B cell (primary cell): ENCODE data around the gene SEC31B. TPM values are rescaled to one million over a fixed set of nuclear protein-coding genes. Genes with fewer than 3 reads are reported as not detected.

Experiments used
- ATAC-seq: fragments of 200-7000 bp; cut with Tn5 transposase; one replicate; pipeline ENCODE4 v1.10.0; 2021; ENCODE audit warnings: low read depth, mild to moderate bottlenecking, moderate number of reproducible peaks, moderate library complexity
- CTCF ChIA-PET: fragments of 350-600 bp; sonication (Branson Sonifier 250); formaldehyde crosslinking; loops from one replicate; lab custom pipeline; 2021; ENCODE audit warnings: antibody characterized with exemption, inconsistent platforms; lab: Charles Lee
- POLR2A ChIA-PET: fragments of 350-600 bp; sonication (Branson Sonifier 250); formaldehyde crosslinking; loops from one replicate; lab custom pipeline; 2021; ENCODE audit warnings: antibody characterized with exemption; lab: Charles Lee
- DNase-seq: peaks from one replicate; pipeline ENCODE4 v3.0.0; 2013
- H2AFZ ChIP-seq: 2 replicates; pipeline ENCODE4 v1.6.1; 2012; ENCODE audit warnings: mild to moderate bottlenecking, low read depth, low read length; ENCODE audit not compliant: insufficient read depth, poor library complexity, severe bottlenecking
- H3K27ac ChIP-seq, 2 donors: 1 replicate in 1 of 2; 2 replicates in 1 of 2; pipeline ENCODE4 v1.5.1; 2012 to 2013; ENCODE audit warnings: low read length in 2 of 2, mild to moderate bottlenecking in 2 of 2, moderate library complexity in 1 of 2
- H3K27me3 ChIP-seq, 4 experiments: fragments of 200-600 bp in 1 of 4; sonication (generic) in 1 of 4; replicated peaks in 1 of 4; 1 replicate in 2 of 4; 2 replicates in 2 of 4; pipeline versions ENCODE4 v1.6.1 to v1.7.0; 2013 to 2016; ENCODE audit warnings: low read length in 3 of 4, mild to moderate bottlenecking in 2 of 4, mixed read lengths in 1 of 4, moderate library complexity in 1 of 4; ENCODE audit not compliant: insufficient read depth in 4 of 4, control insufficient read depth in 3 of 4; ENCODE audit errors: control extremely low read depth in 1 of 4
- H3K36me3 ChIP-seq, 2 experiments: replicated peaks in 1 of 2; 1 replicate in 1 of 2; 2 replicates in 1 of 2; pipeline versions ENCODE4 v1.6.1 to v1.7.1; 2013; ENCODE audit warnings: low read length in 1 of 2; ENCODE audit not compliant: insufficient read depth in 2 of 2, control insufficient read depth in 1 of 2; ENCODE audit errors: control extremely low read depth in 1 of 2, extremely low read depth in 1 of 2
- H3K4me1 ChIP-seq, 2 donors: fragments of 200-600 bp in 1 of 2; sonication (generic) in 1 of 2; 1 replicate in 1 of 2; 2 replicates in 1 of 2; pipeline versions ENCODE4 v1.5.1 to v1.6.1; 2013 to 2017; ENCODE audit warnings: low read length in 2 of 2; ENCODE audit not compliant: control insufficient read depth in 2 of 2, insufficient read depth in 2 of 2
- H3K4me2 ChIP-seq: replicated peaks from 2 replicates; pipeline ENCODE3; 2012; ENCODE audit warnings: mild to moderate bottlenecking, low read depth, low read length; ENCODE audit not compliant: poor library complexity, severe bottlenecking
- H3K4me3 ChIP-seq, 5 experiments: fragments of 200-600 bp in 1 of 5; sonication (generic) in 1 of 5; 1 replicate in 3 of 5; 2 replicates in 2 of 5; pipeline versions ENCODE4 v1.5.1 to v1.7.0; 2011 to 2016; ENCODE audit warnings: low read length in 4 of 5, mild to moderate bottlenecking in 4 of 5, low read depth in 2 of 5, control low read depth in 1 of 5, moderate library complexity in 1 of 5; ENCODE audit not compliant: insufficient read depth in 1 of 5; ENCODE audit errors: control extremely low read depth in 1 of 5, extremely low read depth in 1 of 5
- H3K79me2 ChIP-seq: fragments of 200-600 bp; sonication (generic); one replicate; pipeline ENCODE4 v1.6.0; 2016; ENCODE audit warnings: low read length; ENCODE audit not compliant: control insufficient read depth, insufficient read depth
- H3K9ac ChIP-seq: fragments of 200-600 bp; sonication (generic); 2 replicates; pipeline ENCODE4 v1.6.1; 2017; ENCODE audit warnings: mild to moderate bottlenecking, low read length, moderate library complexity
- H3K9me3 ChIP-seq, 3 donors: one replicate each; pipeline versions ENCODE4 v1.6.1 to v1.7.1; 2013; ENCODE audit warnings: low read length in 2 of 3; ENCODE audit not compliant: control insufficient read depth in 2 of 3, insufficient read depth in 1 of 3; ENCODE audit errors: control extremely low read depth in 1 of 3
- H4K20me1 ChIP-seq: 2 replicates; pipeline ENCODE4 v1.6.0; 2012; ENCODE audit warnings: mild to moderate bottlenecking, low read length; ENCODE audit not compliant: insufficient read depth, control insufficient read depth, poor library complexity, severe bottlenecking
- H3K27ac Mint-ChIP-seq: one replicate; pipeline ENCODE4 v1.8.0; 2021; ENCODE audit warnings: mixed read lengths
- H3K27me3 Mint-ChIP-seq: one replicate; pipeline ENCODE4 v1.8.0; 2021; ENCODE audit warnings: mixed read lengths
- H3K4me1 Mint-ChIP-seq: one replicate; pipeline ENCODE4 v1.8.0; 2021; ENCODE audit warnings: mixed read lengths
- H3K4me3 Mint-ChIP-seq: one replicate; pipeline ENCODE4 v1.8.0; 2021; ENCODE audit warnings: mixed read lengths
- H3K9me3 Mint-ChIP-seq: one replicate; pipeline ENCODE4 v1.8.0; 2022; ENCODE audit warnings: mixed read lengths; ENCODE audit not compliant: insufficient read depth
- EZH2 ChIP-seq: IDR thresholded peaks from 2 replicates; pipeline ENCODE4 v1.6.1; 2012; ENCODE audit warnings: borderline replicate concordance, low read depth, mild to moderate bottlenecking, moderate library complexity, low read length; ENCODE audit not compliant: insufficient read depth, poor library complexity, severe bottlenecking
- WGBS: methylation state at CpG from one replicate; pipeline ENCODE4 v1.1.5; 2013; ENCODE audit warnings: missing lambda C conversion rate; ENCODE audit not compliant: insufficient coverage; 5-methylcytosine and 5-hydroxymethylcytosine counted together
- intact Hi-C: fragments of 100-400 bp; cut with micrococcal nuclease; formaldehyde crosslinking; loops from one replicate; pipeline ENCODE4 v1.10.0; 2022
- polyA plus RNA-seq: library from polyadenylated mRNA; depleted of rRNA; stranded (reverse); fragments of >200 nt; gene quantifications from 2 replicates; pipeline ENCODE4 v1.2.3, GENCODE V29; 2012
- total RNA-seq, 2 donors: library from RNA; stranded (reverse); fragments of 120-200 nt in 1 of 2; gene quantifications; 1 replicate in 1 of 2; 2 replicates in 1 of 2; pipeline versions ENCODE4 v1.2.3 to v1.2.4, GENCODE V29; 2013 to 2022
- TF ChIP-seq, protein P1 (sequence below): fragments of 200-600 bp; IDR thresholded peaks from one replicate; pipeline ENCODE4 v1.8.0; 2022; ENCODE audit warnings: antibody characterized with exemption, mild to moderate bottlenecking

The SEC31B gene
- total and polyA plus RNA-seq, 2 donors (not counting 1 experiment from before 2014, with no cell fraction given): 36.3 to 45.7 TPM

DNA sequence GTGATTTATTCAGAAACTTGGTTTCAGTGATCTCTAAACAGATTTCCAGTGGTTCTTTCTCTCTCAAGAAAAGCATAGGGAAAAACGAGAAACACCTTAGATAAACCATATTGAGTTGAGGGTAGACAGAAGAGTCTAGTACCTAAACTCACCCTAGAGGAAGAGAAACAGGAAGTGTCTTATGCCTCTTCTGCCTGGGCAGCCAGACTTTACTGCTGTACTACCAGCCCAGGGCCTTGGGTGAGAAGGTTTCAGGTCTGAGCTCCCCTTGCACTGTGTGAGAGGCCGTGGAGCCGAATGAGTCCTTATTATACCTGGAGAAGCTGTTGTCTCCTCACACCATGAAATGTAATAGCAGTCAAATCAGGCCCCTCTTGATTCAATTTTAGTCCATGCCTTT is 34.3 kb upstream of the SEC31B start:
- Mint-ChIP-seq H3K4me1 (peaks cover 25% of the 10 kb centered on the region), H3K27me3 (no peaks in the 10 kb centered on the region), H3K9me3 (no peaks in the 10 kb centered on the region), H3K4me3 (no peak overlapping the region), H3K27ac (no peak overlapping the region)
- no peak overlapping the region for H3K27ac ChIP-seq
- peaks cover 0 to 13% of the 10 kb centered on the region in 2 donors for H3K4me1 ChIP-seq
- no peaks in the 10 kb centered on the region for H3K79me2 ChIP-seq
- no peak overlapping the region for H3K9ac ChIP-seq
- peak; percentile 25 for DNase-seq
- no peak overlapping the region for H3K4me2 ChIP-seq
- H3K36me3 ChIP-seq: peaks cover 0 to 26% of the 10 kb centered on the region in 2 experiments
- H3K27me3 ChIP-seq: no peaks in the 10 kb centered on the region
- H4K20me1 ChIP-seq: no peaks in the 10 kb centered on the region
- no peak overlapping the region for H3K4me3 ChIP-seq
- intact Hi-C loops: no loop called here
- no peak for ATAC-seq
- H3K9me3 ChIP-seq: no peaks in the 10 kb centered on the region
- POLR2A ChIA-PET: interaction anchor here (1.6 kb wide), 1 partner anchor 18 kb away, joined by 3 read pairs; the partner anchor contains the start of gene HIF1AN
- CTCF ChIA-PET: interaction anchor here (0.7 kb wide), 1 partner anchor 71 kb away, joined by 4 read pairs; no protein-coding TSS in a partner anchor
- WGBS: no CpG with 5 or more reads among the region's 3 CpGs
- no peak overlapping the region for H2AFZ ChIP-seq
- TF ChIP-seq EZH2: no peak
- TF ChIP-seq, protein P1, sequence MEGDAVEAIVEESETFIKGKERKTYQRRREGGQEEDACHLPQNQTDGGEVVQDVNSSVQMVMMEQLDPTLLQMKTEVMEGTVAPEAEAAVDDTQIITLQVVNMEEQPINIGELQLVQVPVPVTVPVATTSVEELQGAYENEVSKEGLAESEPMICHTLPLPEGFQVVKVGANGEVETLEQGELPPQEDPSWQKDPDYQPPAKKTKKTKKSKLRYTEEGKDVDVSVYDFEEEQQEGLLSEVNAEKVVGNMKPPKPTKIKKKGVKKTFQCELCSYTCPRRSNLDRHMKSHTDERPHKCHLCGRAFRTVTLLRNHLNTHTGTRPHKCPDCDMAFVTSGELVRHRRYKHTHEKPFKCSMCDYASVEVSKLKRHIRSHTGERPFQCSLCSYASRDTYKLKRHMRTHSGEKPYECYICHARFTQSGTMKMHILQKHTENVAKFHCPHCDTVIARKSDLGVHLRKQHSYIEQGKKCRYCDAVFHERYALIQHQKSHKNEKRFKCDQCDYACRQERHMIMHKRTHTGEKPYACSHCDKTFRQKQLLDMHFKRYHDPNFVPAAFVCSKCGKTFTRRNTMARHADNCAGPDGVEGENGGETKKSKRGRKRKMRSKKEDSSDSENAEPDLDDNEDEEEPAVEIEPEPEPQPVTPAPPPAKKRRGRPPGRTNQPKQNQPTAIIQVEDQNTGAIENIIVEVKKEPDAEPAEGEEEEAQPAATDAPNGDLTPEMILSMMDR: no peak

DNA sequence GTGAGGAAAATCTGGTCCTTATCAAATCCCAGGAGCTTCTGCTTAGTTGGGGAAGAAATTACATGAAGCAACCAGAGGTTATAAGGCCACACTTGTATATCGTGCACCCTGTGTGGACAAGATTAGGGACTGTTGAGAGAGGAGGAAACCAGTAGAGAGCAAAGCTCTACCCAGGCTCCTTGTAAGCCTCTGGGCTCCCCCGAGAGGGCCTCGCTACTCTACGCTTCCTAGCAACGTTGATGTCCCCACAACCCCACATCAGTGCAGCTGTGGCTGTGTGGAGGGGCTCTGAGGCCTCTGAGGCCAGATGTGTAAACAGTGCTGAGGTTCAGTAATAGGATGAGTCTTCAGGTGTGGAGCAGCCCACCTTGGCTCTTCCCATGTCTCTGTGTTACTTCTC is 32.1 kb upstream of the SEC31B start:
- Histone ChIP-seq H2AFZ (no peak overlapping the region), H3K9ac (no peak overlapping the region), H3K36me3 (peaks cover 0 to 42% of the 10 kb centered on the region in 2 experiments), H3K9me3 (no peaks in the 10 kb centered on the region), H3K4me1 (peaks cover 0 to 13% of the 10 kb centered on the region in 2 donors), H4K20me1 (no peaks in the 10 kb centered on the region), H3K27ac (no peak overlapping the region), H3K4me2 (no peak overlapping the region), H3K27me3 (no peaks in the 10 kb centered on the region), H3K79me2 (no peaks in the 10 kb centered on the region), H3K4me3 (no peak overlapping the region)
- Mint-ChIP-seq H3K4me3 (no peak overlapping the region), H3K4me1 (peaks cover 25% of the 10 kb centered on the region), H3K27me3 (no peaks in the 10 kb centered on the region), H3K9me3 (no peaks in the 10 kb centered on the region), H3K27ac (no peak overlapping the region)
- no peak for TF ChIP-seq EZH2
- TF ChIP-seq, protein P1: no peak
- ATAC-seq (no peak), DNase-seq (no peak)
- ChIA-PET POLR2A (no interaction called here), CTCF (interaction anchor here (1.5 kb wide), 1 partner anchor 31 kb away, joined by 3 read pairs; no protein-coding TSS in a partner anchor)
- 100% methylated on average over 1 of the region's 5 CpGs for WGBS
- intact Hi-C loops: no loop called here
